HepG2 (cell line): ENCODE measurements around the gene DHX8. TPM values are rescaled to one million over a fixed set of nuclear protein-coding genes. Genes with fewer than 3 reads are reported as not detected.

ENCODE experiments used
- ASH2L ChIP-seq: fragments of 300-600, 200-600 bp; sonication (generic); IDR thresholded peaks from 2 replicates; pipeline ENCODE4 v1.7.0; 2017; ENCODE audit warnings: low read depth, mild to moderate bottlenecking, moderate library complexity, mixed read lengths, low read length; ENCODE audit not compliant: insufficient read length
- DDIT3 ChIP-seq: sonication (generic); formaldehyde crosslinking; IDR thresholded peaks from 2 replicates; pipeline ENCODE4 v1.4.0; 2020; ENCODE audit warnings: mild to moderate bottlenecking, missing genetic modification reagents
- GMEB2 ChIP-seq: IDR thresholded peaks from 2 replicates; pipeline ENCODE4 v1.6.1; 2016; ENCODE audit warnings: missing biosample characterization, missing genetic modification reagents, low read depth
- HINFP ChIP-seq: sonication (generic); formaldehyde crosslinking; IDR thresholded peaks from 2 replicates; pipeline ENCODE4 v1.4.0; 2020; ENCODE audit warnings: low read depth, mild to moderate bottlenecking, missing genetic modification reagents
- KLF15 ChIP-seq: sonication (generic); formaldehyde crosslinking; IDR thresholded peaks from 2 replicates; pipeline ENCODE4 v1.8.1; 2023; ENCODE audit warnings: borderline replicate concordance, mild to moderate bottlenecking, inconsistent platforms, missing genetic modification reagents, mixed read lengths
- MEF2D ChIP-seq: sonication (generic); formaldehyde crosslinking; IDR thresholded peaks from 2 replicates; pipeline ENCODE4 v1.5.1; 2020; ENCODE audit warnings: mild to moderate bottlenecking, missing genetic modification reagents
- NBN ChIP-seq: fragments of 450-650 bp; conservative IDR thresholded peaks from 2 replicates; pipeline ENCODE4 v1.6.1; 2017
- NFYB ChIP-seq: sonication (generic); formaldehyde crosslinking; IDR thresholded peaks from 2 replicates; pipeline ENCODE4 v1.4.0; 2020; ENCODE audit warnings: missing genetic modification reagents
- RERE ChIP-seq: IDR thresholded peaks from 2 replicates; pipeline ENCODE4 v1.6.1; 2016; ENCODE audit warnings: low read depth, missing genetic modification reagents, missing compliant biosample characterization
- RXRA ChIP-seq: sonication (generic); formaldehyde crosslinking; IDR thresholded peaks from 2 replicates; pipeline ENCODE4 v1.5.1; 2020; ENCODE audit warnings: missing genetic modification reagents
- TAF1 ChIP-seq: sonication (generic); formaldehyde crosslinking; IDR thresholded peaks from 2 replicates; pipeline ENCODE4 v1.4.0; 2020; ENCODE audit warnings: missing genetic modification reagents
- TOE1 ChIP-seq: sonication (generic); formaldehyde crosslinking; IDR thresholded peaks from 2 replicates; pipeline ENCODE4 v1.4.0; 2020; ENCODE audit warnings: mild to moderate bottlenecking, missing genetic modification reagents
- ZNF124 ChIP-seq: sonication (generic); formaldehyde crosslinking; IDR thresholded peaks from 2 replicates; pipeline ENCODE4 v1.4.0; 2020; ENCODE audit warnings: missing genetic modification reagents
- ZNF143 ChIP-seq: sonication (generic); formaldehyde crosslinking; IDR thresholded peaks from 2 replicates; pipeline ENCODE4 v1.4.0; 2020; ENCODE audit warnings: missing genetic modification reagents
- ZNF530 ChIP-seq: sonication (generic); formaldehyde crosslinking; IDR thresholded peaks from 2 replicates; pipeline ENCODE4 v1.5.0; 2020; ENCODE audit warnings: low read depth, mild to moderate bottlenecking, missing genetic modification reagents
- ZNF547 ChIP-seq: sonication (generic); formaldehyde crosslinking; IDR thresholded peaks from 2 replicates; pipeline ENCODE4 v1.5.1; 2020; ENCODE audit warnings: mild to moderate bottlenecking, missing genetic modification reagents
- ZNF619 ChIP-seq: sonication (generic); formaldehyde crosslinking; IDR thresholded peaks from 2 replicates; pipeline ENCODE4 v1.4.0; 2020; ENCODE audit warnings: mild to moderate bottlenecking, missing genetic modification reagents
- ZNF800 ChIP-seq: sonication (generic); formaldehyde crosslinking; IDR thresholded peaks from 2 replicates; pipeline ENCODE4 v1.4.0; 2020; ENCODE audit warnings: missing genetic modification reagents
- ZNF878 ChIP-seq: sonication (generic); formaldehyde crosslinking; IDR thresholded peaks from 2 replicates; pipeline ENCODE4 v1.8.1; 2023; ENCODE audit warnings: mild to moderate bottlenecking, missing genetic modification reagents, moderate library complexity
- polyA plus RNA-seq, 8 experiments: library from polyadenylated mRNA; depleted of rRNA in 3 of 8; stranded (reverse) in 7 of 8; unstranded in 1 of 8; fragments of >200 nt; fragmentation: Illumina TruSeq in 4 of 8; extraction: Trizol in 4 of 8; gene quantifications; 2 replicates each; pipeline versions ENCODE4 v1.2.1 to v1.2.3, GENCODE V29; 2011 to 2016; ENCODE audit warnings: low read depth in 4 of 8, missing spikeins in 1 of 8, mixed read lengths in 1 of 8; ENCODE audit not compliant: insufficient read depth in 1 of 8
- total RNA-seq, 5 experiments: library from RNA; depleted of rRNA; stranded (reverse); fragments of >200 nt; fragmentation: Illumina TruSeq; extraction: Trizol; gene quantifications; 2 replicates each; pipeline ENCODE4 v1.2.3, GENCODE V29; 2016; ENCODE audit warnings: low read depth in 1 of 5

Gene DHX8
- total and polyA plus RNA-seq, 2 of the 13 experiments (the other 11 are each of a cell fraction or from before 2014, with no cell fraction given), result 24.8 to 48.9 TPM

DNA sequence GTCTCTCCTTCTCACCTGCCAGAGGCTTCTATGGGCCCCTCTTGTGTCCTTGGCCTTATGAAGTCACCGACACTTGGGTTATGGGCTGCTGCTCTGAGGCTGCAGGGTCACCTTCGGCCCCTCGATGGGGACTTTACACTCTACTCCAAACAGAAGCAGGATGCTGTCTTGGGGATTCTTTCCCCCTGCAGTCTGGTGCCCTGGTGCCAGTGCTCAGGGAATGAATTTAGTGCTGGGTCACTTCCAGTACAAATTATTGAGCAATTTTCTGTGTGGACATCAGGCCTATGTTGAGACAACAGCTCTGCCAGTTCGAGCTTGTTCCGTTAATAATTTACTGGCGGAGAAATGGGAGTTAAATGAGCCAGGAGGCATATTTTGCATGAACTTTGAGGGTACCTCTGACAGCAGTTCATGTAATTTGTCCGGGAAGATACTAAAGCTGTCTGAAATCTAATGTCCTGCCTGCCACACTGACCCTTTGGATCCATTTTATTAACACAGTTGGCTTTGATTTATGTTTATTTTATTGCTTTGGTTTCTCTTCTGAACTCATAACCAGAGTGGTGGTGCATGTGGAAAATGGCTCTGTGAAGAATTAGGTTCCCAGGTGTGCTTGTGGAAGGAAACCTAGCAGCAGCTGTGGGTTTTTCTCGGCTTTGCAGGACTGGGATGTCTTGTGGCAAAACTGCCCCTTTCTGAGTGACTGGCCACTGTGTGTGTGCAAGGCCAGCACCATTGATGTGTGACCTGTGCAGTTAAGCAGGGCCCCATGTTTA lies 34.1 kb upstream of the DHX8 start (continued):
- TF ChIP-seq ZNF800 (CRISPR knock-in tag) (peak; percentile 74; the same call in 1 of the 2 replicates), NFYB (CRISPR knock-in tag) (no peak), MEF2D (CRISPR knock-in tag) (no peak), ZNF143 (CRISPR knock-in tag) (peak; percentile 31; the same call in 1 of the 2 replicates), TAF1 (CRISPR knock-in tag) (peak; percentile 18; the same call in 1 of the 2 replicates), ZNF619 (no peak), RXRA (peak; percentile 85; the same call in 1 of the 2 replicates), NBN (no peak), ZNF878 (CRISPR knock-in tag) (0 out of 2 replicates have a peak, but pooled peaks have one; percentile 78), RERE (CRISPR knock-in tag) (peak; percentile 62; the same call in 1 of the 2 replicates), ASH2L (peak; percentile 69), ZNF530 (CRISPR knock-in tag) (no peak), ZNF124 (CRISPR knock-in tag) (peak; percentile 58; the same call in 1 of the 2 replicates), ZNF547 (CRISPR knock-in tag) (no peak), GMEB2 (CRISPR knock-in tag) (no peak), HINFP (CRISPR knock-in tag) (no peak), KLF15 (CRISPR knock-in tag) (no peak), DDIT3 (CRISPR knock-in tag) (no peak), TOE1 (no peak)
